Hepatocyte (in vitro differentiated cells): ENCODE results near the gene GRHL1.

Experiments
- EZH2 ChIP-seq: fragments of 200-600 bp; sonication (generic); IDR thresholded peaks from 2 replicates; pipeline ENCODE4 v1.6.1; 2016; ENCODE audit warnings: antibody characterized with exemption, mild to moderate bottlenecking, borderline replicate concordance
- EZH2phosphoT487 ChIP-seq: fragments of 200-600 bp; sonication (generic); IDR thresholded peaks from one replicate; pipeline ENCODE4 v1.6.1; 2018; ENCODE audit warnings: antibody characterized with exemption, mild to moderate bottlenecking, low read depth, moderate library complexity; ENCODE audit not compliant: unreplicated experiment, severe bottlenecking
- TF ChIP-seq, protein P1 (sequence below): fragments of 200-600 bp; sonication (generic); IDR thresholded peaks from 2 replicates; pipeline ENCODE4 v1.5.1; 2016; ENCODE audit warnings: antibody characterized with exemption, mild to moderate bottlenecking; ENCODE audit not compliant: poor library complexity

DNA sequence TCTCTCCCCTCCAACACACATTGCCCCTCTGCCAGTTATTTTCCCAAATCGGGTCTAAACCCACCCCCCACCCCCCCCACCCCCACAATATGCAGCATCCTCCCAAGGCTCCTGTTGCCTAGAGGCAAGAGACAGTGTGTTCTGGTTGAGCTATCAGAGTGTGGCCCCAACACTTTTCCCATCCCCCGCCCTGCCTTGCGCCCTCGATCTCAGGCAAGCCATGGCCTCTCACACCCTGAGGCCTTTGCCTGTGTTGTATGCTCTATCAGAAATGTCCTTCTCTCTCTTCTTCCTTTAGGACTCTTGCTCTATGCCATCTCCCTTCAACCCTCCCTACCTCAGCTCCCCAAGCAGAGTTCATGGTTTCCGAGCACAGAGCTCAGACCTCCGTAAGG, 9.5 kb upstream of the GRHL1 start:
- TF ChIP-seq, protein P1, sequence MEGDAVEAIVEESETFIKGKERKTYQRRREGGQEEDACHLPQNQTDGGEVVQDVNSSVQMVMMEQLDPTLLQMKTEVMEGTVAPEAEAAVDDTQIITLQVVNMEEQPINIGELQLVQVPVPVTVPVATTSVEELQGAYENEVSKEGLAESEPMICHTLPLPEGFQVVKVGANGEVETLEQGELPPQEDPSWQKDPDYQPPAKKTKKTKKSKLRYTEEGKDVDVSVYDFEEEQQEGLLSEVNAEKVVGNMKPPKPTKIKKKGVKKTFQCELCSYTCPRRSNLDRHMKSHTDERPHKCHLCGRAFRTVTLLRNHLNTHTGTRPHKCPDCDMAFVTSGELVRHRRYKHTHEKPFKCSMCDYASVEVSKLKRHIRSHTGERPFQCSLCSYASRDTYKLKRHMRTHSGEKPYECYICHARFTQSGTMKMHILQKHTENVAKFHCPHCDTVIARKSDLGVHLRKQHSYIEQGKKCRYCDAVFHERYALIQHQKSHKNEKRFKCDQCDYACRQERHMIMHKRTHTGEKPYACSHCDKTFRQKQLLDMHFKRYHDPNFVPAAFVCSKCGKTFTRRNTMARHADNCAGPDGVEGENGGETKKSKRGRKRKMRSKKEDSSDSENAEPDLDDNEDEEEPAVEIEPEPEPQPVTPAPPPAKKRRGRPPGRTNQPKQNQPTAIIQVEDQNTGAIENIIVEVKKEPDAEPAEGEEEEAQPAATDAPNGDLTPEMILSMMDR = no peak
- TF ChIP-seq EZH2phosphoT487 (no peak), EZH2 (no peak)
